Upper lobe of left lung (tissue), 6 donors: ENCODE results near the gene LRRFIP1. TPM values are rescaled to one million over a fixed set of nuclear protein-coding genes. Genes with fewer than 3 reads are reported as not detected.
"Not testable (repeated sequence)": the region's sequence is repeated elsewhere in the genome, so short reads cannot be mapped to it uniquely, and the experiment has no call there.

ENCODE experiments used
- ATAC-seq, 2 donors: fragments of 200-7000 bp; cut with Tn5 transposase; one replicate each; pipeline ENCODE4 v1.9.1; 2022; ENCODE audit warnings: mild to moderate bottlenecking in 2 of 2, moderate library complexity in 2 of 2; ENCODE audit not compliant: low FRiP score in 2 of 2
- DNase-seq, 2 donors: peaks; one replicate each; pipeline ENCODE4 v3.0.0-alpha.2; 2019 to 2020
- H3K27ac ChIP-seq, 4 donors: fragments of 200-600 bp; sonication (generic); one replicate each; pipeline ENCODE4 v1.5.1; 2016 to 2019
- H3K27me3 ChIP-seq, 4 donors: fragments of 200-600 bp; sonication (generic); one replicate each; pipeline ENCODE4 v1.5.1; 2017 to 2019
- H3K36me3 ChIP-seq, 4 donors: fragments of 200-600 bp; sonication (generic); one replicate each; pipeline ENCODE4 v1.5.1; 2016 to 2019
- H3K4me1 ChIP-seq, 4 donors: fragments of 200-600 bp; sonication (generic); one replicate each; pipeline ENCODE4 v1.5.1; 2018 to 2019
- H3K4me3 ChIP-seq, 4 donors: fragments of 200-600 bp; sonication (generic); one replicate each; pipeline ENCODE4 v1.5.1; 2017 to 2019; ENCODE audit warnings: mild to moderate bottlenecking in 2 of 4, moderate library complexity in 1 of 4
- H3K9me3 ChIP-seq, 4 donors: fragments of 200-600 bp; sonication (generic); one replicate each; pipeline ENCODE4 v1.5.1; 2018 to 2019
- EP300 ChIP-seq, 4 donors: sonication (generic); formaldehyde crosslinking; IDR thresholded peaks; one replicate each; pipeline ENCODE4 v1.5.1; 2017; ENCODE audit warnings: antibody characterized with exemption in 4 of 4, control low read depth in 2 of 4
- POLR2A ChIP-seq, 4 donors: fragments of 450-650 bp; IDR thresholded peaks; one replicate each; pipeline ENCODE4 v1.5.1; 2016 to 2017; ENCODE audit warnings: antibody characterized with exemption in 4 of 4, mild to moderate bottlenecking in 2 of 4
- POLR2AphosphoS5 ChIP-seq, 2 donors: sonication (generic); formaldehyde crosslinking; IDR thresholded peaks; one replicate each; pipeline ENCODE4 v1.5.1; 2017; ENCODE audit warnings: antibody characterized with exemption in 2 of 2
- WGBS, 2 donors: methylation state at CpG; one replicate each; pipeline ENCODE4 v1.1.5; 2017 to 2018; 5-methylcytosine and 5-hydroxymethylcytosine counted together
- total RNA-seq, 6 donors: library from RNA; depleted of rRNA in 4 of 6; stranded (reverse); fragments of >200 nt in 4 of 6; gene quantifications; one replicate each; pipeline versions ENCODE4 v1.1.0 to v1.2.1, GENCODE V29; 2016 to 2021
- TF ChIP-seq, protein P1 (sequence below), 6 experiments: fragments of 450-650 bp in 4 of 6; fragments of 200-600 bp in 2 of 6; sonication (generic) in 2 of 6; IDR thresholded peaks; one replicate each; pipeline ENCODE4 v1.5.1; 2016 to 2019; ENCODE audit warnings: antibody characterized with exemption in 6 of 6
- donor health status: DM: no; HTN: no; CAD: no; lungs with moderate emphysema.
- donor health status: DM: no; HTN: yes; CAD: no; lungs with severe emphysema.

Gene LRRFIP1
- total RNA-seq, 6 donors from 2014 or later: 185 to 291 (median 242) TPM

DNA sequence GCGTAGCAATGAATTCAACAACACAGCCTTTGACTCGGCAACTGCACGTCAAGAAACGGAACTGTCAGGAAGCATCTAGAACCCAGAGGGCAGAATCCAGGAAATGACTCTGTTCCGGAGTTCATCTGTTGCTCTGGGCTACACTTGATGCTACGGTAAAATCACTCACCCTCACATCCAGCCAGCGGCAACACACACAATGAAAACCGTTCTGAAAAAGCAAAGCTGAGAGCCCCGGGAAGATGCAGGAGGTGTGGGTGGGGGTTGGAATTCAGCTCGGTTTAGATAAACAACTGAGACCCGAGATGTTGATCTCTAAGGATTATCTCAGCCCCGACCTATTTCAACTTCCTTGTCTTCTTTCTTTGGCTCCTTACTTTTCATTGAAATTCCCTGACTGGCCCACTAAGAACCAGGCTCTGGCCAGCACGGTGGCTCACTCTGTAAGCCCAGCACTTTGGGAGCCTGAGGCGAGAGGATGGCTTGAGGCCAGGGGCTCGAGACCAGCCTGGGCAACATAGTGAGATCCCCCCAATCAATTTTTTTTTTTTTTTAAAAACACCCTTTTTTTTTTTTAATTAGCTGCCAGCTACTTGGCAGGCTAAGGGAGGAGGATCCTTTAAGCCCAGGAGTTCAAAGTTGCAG, 23.5 kb upstream of the LRRFIP1 start:
- ATAC-seq: peak; percentile 73 to 79

DNA sequence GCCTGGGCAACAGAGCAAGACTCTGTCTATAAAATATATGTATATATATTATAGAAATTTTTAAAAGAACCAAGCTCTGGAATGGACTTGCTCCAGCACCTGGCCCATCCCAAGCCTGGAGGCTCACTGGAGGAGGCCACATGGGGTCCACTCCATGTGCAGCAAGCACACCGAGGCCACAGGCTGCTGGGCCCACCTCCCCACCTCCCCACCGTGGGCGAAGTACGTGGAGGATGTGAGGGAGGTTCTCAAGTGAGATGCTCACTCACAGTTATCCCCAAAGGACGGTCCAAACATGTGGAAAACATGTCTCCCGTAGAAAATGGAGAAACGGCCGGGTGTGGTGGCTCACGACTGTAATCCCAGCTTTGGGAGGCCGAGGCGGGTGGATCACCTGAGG, 23.0 kb upstream of the LRRFIP1 start:
- Histone ChIP-seq H3K4me1 (peaks cover 12 to 28% (median 18%) of the 10 kb centered on the region in 4 donors), H3K27ac (peak overlapping the region in 3 of 4 donors; percentile 13 to 89 (median 76)), H3K36me3 (no peaks in the 10 kb centered on the region), H3K27me3 (no peaks in the 10 kb centered on the region), H3K9me3 (no peaks in the 10 kb centered on the region), H3K4me3 (no peak overlapping the region)
- TF ChIP-seq, protein P1, sequence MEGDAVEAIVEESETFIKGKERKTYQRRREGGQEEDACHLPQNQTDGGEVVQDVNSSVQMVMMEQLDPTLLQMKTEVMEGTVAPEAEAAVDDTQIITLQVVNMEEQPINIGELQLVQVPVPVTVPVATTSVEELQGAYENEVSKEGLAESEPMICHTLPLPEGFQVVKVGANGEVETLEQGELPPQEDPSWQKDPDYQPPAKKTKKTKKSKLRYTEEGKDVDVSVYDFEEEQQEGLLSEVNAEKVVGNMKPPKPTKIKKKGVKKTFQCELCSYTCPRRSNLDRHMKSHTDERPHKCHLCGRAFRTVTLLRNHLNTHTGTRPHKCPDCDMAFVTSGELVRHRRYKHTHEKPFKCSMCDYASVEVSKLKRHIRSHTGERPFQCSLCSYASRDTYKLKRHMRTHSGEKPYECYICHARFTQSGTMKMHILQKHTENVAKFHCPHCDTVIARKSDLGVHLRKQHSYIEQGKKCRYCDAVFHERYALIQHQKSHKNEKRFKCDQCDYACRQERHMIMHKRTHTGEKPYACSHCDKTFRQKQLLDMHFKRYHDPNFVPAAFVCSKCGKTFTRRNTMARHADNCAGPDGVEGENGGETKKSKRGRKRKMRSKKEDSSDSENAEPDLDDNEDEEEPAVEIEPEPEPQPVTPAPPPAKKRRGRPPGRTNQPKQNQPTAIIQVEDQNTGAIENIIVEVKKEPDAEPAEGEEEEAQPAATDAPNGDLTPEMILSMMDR (IDR thresholded peaks at IDR 0.05): no peak
- TF ChIP-seq EP300 (IDR thresholded peaks at IDR 0.05): no peak
- no peak for TF ChIP-seq POLR2A (IDR thresholded peaks at IDR 0.05)
- TF ChIP-seq POLR2AphosphoS5 (IDR thresholded peaks at IDR 0.05): no peak
- 90 to 99% methylated on average over 11 of the region's 11 CpGs for WGBS, 2 donors
- ATAC-seq (no peak), DNase-seq (no peak)

More for the DNA sequence above, 23.5 kb upstream of the LRRFIP1 start:
- peaks cover 12 to 28% (median 18%) of the 10 kb centered on the region in 4 donors for H3K4me1 ChIP-seq
- TF ChIP-seq, protein P1 (IDR thresholded peaks at IDR 0.05): no peak
- TF ChIP-seq EP300 (IDR thresholded peaks at IDR 0.05) (peak in 3 of 4 donors; percentile 78 to 90 (median 82)), POLR2AphosphoS5 (IDR thresholded peaks at IDR 0.05) (peak; percentile 83 to 94), POLR2A (IDR thresholded peaks at IDR 0.05) (peak in 2 of 4 donors; percentile 29 to 37)
- 34 to 37% methylated on average over 11 to 15 of the region's 15 CpGs for WGBS, 2 donors
- no peaks in the 10 kb centered on the region for H3K27me3 ChIP-seq
- H3K36me3 ChIP-seq: no peaks in the 10 kb centered on the region
- H3K4me3 ChIP-seq: no peak overlapping the region
- no peaks in the 10 kb centered on the region for H3K9me3 ChIP-seq
- H3K27ac ChIP-seq: peak overlapping the region; percentile 13 to 89 (median 69)
- no peak for DNase-seq

DNA sequence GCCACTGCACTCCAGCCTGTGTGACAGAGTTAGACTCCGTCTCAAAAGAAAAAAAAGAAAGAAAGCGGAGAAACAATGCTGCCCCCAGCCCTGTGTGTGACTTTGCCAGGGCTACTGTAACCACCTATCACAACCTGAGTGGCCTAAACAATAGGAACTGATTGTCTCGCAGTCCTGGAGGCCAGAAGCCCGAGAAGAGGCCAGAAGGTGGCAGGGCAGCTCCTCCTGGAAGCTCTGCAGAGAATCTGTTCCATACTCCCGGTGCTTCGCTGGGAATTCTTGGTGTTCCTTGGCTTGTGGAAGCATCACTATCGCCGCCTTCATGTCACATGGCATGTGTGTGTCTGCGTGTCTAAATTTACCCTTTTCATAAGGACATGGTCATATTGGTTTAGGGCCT, 22.4 kb upstream of the LRRFIP1 start:
- H3K4me3 ChIP-seq: no peak overlapping the region
- H3K9me3 ChIP-seq: no peaks in the 10 kb centered on the region
- ATAC-seq (peak in 1 of 2 donors; percentile 22), DNase-seq (no peak)
- H3K4me1 ChIP-seq: peaks cover 12 to 23% (median 16%) of the 10 kb centered on the region in 4 donors
- no peaks in the 10 kb centered on the region for H3K27me3 ChIP-seq
- TF ChIP-seq EP300 (IDR thresholded peaks at IDR 0.05) (no peak), POLR2AphosphoS5 (IDR thresholded peaks at IDR 0.05) (no peak)
- TF ChIP-seq, protein P1 (IDR thresholded peaks at IDR 0.05): peak in 1 of 6 experiments; percentile 29
- peak overlapping the region in 1 of 4 donors; percentile 22 for H3K27ac ChIP-seq
- 81 to 88% methylated on average over 6 to 9 of the region's 9 CpGs for WGBS, 2 donors
- no peaks in the 10 kb centered on the region for H3K36me3 ChIP-seq

DNA sequence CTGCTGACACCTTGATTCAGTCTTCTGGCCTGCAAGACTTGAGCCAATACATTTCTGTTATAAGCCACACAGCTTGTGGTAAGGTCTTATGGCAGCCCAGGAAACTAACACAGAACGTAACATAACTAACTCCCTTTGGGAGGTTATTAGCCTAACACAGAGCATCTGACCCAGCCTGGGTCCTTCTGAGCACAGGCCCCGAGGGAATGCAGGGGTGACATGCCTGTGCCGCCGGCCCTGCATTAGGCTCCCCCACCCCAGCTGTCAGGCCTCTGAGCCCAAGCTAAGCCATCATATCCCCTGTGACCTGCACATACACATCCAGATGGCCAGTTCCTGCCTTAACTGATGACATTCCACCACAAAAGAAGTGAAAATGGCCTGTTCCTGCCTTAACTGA, 20.9 kb upstream of the LRRFIP1 start:
- H3K36me3 ChIP-seq, H3K27me3 ChIP-seq, H3K9me3 ChIP-seq, H3K4me3 ChIP-seq, H3K27ac ChIP-seq: not testable (repeated sequence)
- peaks cover 11 to 14% (median 13%) of the 10 kb centered on the region in 4 donors for H3K4me1 ChIP-seq
- ATAC-seq: peak in 1 of 2 donors; percentile 26
- WGBS, 2 donors: 98% methylated on average over 4 of the region's 4 CpGs; no CpG with 5 or more reads in 1 of the 2 donors
- DNase-seq: peak in 1 of 2 donors; percentile 47

DNA sequence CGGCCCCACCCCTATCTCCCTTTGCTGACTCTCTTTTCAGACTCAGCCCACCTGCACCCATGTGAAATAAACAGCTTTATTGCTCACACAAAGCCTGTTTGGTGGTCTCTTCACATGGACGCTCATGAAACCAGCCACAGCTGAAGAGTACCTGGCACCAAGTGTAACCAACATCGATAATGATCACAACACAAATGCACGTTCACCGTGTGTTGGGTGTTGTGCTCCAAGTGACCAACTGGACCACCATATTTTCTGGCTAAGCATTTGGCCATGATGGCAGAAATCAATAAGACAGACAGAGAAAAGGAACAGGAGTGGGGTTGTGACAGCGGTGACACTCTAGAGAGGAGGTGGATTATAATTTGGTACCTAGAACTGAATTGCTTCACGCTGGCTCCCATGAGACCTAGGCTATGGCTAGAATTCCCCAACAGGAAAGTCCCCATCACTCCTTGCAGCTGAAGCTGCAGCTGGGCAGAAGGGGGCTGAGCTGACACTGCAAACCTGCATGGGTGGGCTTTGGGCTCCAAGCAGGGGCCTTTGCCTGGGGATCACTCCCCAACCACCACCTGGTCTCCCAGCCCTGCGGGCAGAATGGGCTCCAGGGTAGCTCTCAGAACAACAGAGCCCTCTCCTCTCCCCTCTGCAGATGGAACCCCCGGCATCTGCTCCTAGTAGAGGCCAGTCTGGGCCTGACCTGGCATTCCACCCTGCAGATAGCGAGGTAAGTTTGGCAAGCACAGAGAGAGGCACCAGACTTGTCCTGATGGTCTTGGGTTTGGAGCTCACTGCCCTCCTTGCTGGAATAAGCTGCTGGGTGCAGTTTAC, 14.6 kb upstream of the LRRFIP1 start:
- 93 to 95% methylated on average over 10 of the region's 10 CpGs for WGBS, 2 donors
- Histone ChIP-seq H3K9me3 (no peaks in the 10 kb centered on the region), H3K4me3 (no peak overlapping the region), H3K27ac (no peak overlapping the region), H3K4me1 (peaks cover 38 to 42% (median 40%) of the 10 kb centered on the region in 4 donors), H3K27me3 (no peaks in the 10 kb centered on the region), H3K36me3 (no peaks in the 10 kb centered on the region)
- DNase-seq (no peak), ATAC-seq (peak in 1 of 2 donors; percentile 11)
- no peak for TF ChIP-seq POLR2A (IDR thresholded peaks at IDR 0.05)
- TF ChIP-seq EP300 (IDR thresholded peaks at IDR 0.05): no peak
- TF ChIP-seq, protein P1 (IDR thresholded peaks at IDR 0.05): no peak
- no peak for TF ChIP-seq POLR2AphosphoS5 (IDR thresholded peaks at IDR 0.05)
